Ammon's horn (tissue), 1 donor: ENCODE measurements around the gene HSD3B1.
A peak's percentile ranks its signal among the peaks of the same experiment; 100 is the strongest.

Source experiments
- DNase-seq: peaks from one replicate; pipeline ENCODE4 v3.0.0-alpha.2; 2016; ENCODE audit warnings: low spot score

HSD3B1 gene

DNA sequence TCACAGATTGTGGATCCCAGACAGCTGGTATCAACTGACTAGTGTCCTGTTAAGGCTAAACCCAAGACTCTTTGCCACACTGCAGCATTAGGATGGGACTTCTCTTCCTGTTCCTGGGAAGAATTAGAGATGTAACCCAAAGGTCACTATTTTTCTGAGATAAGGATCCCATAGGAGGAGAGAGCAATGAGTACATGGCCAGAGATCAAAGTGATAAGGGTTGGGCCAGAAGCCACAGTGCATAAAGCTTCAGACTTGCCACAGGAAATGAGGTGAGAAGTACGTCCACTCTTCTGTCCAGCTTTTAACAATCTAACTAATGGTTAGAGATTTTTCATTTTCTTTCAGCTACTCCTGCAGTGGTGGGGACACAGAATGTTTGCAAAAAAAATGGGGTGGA, at the start of gene HSD3B1:
HSD3B1 (plus strand) TSS at position 270 of the 400 bp plus-strand sequence. CDS start 267 bp downstream, outside the sequence.
- no peak for DNase-seq

DNA sequence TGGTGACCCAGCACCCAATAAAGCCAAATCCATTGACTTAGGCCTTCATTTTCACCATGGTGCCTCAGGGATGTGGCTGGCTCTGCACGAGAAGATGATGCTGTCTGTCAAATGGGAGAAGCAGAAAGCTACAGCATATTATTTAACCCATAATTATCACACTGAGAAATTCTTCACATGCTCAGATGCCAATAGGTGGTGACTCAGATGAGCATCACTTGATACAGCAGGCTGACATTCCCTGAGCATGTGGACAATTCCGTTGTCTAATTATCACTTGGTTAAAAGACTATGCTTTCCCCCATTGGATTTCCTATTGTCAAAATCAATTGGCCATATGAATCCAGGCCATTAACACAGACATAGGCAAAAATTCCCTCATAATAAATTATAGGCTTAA, 44.0 kb upstream of the HSD3B1 start:
- DNase-seq: no peak

DNA sequence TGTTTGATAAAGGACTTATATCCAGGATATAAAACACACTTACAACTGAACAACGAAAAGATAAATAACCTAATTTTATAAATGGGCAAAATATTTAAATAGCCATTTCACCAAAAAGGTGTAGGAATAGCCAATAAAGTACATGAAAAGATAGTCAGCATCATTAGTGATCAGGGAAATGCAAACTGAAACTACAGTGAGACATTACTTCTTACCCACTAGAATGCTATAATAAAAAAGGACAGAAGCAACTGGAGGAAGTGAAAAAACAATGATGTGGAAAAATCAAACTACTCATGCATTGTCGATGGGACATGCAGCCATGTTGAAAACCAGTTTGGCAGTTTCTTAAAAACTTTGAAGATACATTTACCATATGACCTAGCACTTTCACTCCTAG, 43.4 kb upstream of the HSD3B1 start:
- DNase-seq: no peak

DNA sequence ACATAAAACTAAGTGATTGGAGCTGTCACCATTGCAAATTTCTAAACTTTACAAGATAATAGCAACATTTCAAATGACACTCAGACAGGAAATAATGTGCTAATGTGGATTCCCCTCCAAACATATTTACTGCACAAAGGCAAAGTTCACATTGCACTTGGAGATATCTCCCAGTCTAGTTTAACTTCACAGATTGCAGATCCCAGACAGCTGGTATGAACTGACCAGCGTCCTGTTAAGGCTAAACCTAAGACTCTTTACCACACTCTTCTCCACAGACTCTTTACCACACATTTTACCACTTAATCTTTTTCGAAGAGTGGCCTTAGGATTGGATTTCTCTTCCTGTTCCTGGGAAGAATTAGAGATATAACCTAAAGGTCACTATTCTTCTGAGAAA, 40.6 kb upstream of the HSD3B1 start:
- DNase-seq: no peak

DNA sequence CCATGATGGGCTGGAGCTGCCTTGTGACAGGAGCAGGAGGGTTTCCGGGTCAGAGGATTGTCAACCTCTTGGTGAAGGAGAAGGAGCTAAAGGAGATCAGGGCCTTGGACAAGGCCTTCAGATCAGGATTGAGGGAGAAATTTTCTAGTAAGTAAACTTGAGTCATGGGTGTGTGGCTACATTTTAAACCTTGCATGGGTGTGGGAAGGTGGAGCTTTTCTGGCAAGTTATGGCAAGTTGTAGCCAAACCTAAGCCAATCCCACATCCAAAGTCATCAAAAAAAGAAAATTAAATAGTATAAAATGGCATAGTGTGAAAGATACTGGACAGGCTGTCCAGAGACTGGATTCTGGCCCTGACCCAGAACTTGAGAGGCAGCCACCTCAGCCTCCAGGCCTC, 39.8 kb upstream of the HSD3B1 start:
- no peak for DNase-seq

DNA sequence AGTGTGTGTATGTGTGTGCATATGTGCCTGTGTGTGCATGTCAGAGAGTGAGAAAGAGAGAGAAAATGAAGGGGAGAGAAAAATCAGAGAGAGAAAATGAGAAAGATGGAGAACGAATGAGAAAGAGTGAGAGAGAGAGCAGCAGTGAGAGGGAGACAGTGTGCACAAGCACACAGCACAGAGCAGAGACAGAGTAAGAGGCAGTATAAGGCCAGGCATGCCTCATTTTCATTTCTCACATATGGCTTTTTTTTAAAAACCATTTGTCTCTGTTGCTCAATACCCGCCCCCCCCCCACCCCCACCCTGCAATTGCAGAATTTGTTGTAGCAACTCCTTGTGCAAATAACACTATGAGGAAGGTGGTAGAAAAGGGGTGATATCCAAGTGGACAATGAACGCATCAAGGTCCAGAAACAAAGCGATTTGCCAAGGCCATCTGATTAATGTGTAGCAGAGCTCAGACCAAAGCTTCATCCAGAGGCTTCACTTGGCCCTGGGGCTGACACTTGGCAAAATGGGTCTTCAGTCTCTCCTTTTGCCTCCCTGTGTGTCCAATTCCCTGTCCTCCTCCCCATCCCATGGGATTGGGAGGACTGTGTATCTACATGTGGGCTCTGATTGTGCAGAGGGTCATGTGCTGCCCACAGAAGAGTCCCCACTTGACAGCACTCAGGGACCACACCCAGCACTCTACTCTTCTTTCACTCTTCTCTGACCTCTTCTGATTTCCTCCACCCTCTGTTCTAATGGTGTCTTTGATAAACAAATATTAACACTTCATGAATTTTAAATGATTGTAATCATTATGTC, 38.9 kb upstream of the HSD3B1 start:
- DNase-seq: peak; percentile 14

DNA sequence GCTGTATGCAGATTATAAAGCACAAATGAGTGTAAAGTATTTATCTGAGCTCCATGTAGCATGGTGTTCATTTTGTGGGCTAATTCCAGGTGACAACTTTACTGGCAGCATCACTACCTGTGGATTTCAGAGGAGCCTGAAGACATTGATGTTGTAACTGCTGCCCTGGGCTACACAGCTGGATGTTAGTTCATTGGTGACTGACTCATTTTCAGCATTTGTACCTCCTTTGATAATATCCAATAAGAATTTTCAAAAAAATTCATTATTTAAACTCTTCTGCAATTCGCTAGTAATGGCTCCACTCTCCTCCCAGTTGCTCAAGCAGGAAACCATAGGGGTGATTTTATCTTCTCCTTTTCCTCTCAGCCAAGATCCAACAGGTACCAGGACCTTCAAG, 37.3 kb upstream of the HSD3B1 start:
- DNase-seq: no peak

DNA sequence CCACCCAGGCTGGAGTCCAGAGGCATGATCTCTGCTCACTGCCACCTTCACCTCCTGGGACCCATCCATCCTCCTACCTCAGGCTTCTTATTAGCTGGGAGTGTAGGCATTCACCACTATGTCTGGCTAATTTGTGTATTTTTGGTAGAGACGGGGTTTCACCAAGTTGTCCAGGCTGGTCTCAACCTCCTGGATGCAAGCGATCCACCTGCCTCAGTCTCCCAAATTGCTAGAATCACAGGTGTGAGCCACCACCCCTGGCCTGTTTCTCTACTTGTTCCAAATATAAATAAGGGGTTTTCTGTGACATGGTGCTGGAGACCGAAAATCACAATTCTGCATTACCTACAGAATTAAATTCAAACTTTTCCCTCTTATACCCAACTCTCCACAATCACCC, 36.6 kb upstream of the HSD3B1 start:
- no peak for DNase-seq

DNA sequence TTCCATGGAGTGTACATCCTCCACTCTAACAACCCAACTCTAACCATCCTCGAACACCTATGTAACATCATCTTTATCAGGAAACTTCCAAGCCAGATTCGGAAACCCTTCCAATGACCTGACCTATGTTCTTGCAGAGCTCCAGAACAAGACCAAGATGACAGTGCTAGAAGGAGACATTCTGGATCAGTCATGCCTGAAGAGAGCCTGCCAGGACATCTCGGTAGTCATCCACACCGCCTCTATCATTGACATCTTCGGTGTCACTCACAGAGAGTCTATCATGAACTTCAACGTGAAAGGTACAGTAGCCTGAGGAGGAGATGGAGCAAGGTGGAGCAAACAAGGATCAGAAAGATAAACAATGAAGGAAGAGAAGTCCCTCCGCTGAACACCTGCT, 36.1 kb upstream of the HSD3B1 start:
- DNase-seq: no peak

DNA sequence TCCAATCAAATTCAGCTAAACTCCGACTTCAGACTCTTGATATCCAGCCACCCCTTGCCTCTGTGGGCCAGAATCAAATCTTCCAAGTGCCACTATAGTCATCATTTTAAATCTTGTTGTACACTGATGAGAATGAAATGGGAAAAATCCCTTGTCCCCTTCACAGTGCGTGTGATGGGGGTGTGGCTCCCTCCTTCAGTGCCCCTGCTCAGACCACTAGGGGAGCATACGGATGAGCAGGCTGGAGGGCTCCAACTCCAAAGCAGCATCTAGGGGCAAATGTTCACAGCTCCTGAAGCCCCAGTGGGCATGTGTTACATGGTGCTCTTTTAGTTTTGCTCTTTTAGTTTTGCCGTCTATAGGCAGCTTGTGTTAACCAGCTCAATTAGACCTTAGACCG, 35.4 kb upstream of the HSD3B1 start:
- no peak for DNase-seq

DNA sequence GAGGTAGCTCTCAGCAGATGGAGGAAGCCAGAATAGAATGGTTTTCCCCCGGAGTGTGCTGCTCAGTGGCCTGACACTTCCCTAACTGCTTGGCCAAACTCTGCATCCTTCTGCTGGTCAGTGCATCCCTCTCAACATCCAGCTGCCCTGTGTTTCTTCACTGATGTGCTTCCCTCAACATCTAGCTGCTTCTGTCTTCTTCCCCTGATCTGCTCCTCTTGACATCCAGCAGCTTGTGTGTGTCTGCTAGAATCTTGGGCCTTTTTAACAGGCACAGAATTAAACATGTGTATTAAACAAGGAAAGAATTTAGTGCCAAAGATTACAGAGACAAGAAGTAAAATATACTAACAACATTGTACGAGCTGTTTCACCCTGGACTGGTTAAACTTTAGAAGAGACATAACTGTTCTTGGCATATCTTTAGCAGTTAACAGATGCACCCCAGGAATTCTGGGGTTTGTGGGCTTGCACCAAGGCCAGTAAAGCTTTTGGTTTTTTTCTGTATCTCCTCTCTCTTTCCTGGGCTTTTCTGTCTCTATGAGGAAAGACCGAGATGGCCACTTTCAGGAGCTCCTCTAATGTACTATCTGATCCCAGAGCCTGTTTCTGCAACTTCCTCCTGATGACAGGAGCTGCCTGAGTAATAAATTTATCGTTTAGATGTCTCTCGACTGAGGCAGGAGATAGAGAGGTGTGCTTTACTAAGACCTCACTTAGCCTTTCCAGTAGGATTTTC, 34.8 kb upstream of the HSD3B1 start:
- DNase-seq: no peak

DNA sequence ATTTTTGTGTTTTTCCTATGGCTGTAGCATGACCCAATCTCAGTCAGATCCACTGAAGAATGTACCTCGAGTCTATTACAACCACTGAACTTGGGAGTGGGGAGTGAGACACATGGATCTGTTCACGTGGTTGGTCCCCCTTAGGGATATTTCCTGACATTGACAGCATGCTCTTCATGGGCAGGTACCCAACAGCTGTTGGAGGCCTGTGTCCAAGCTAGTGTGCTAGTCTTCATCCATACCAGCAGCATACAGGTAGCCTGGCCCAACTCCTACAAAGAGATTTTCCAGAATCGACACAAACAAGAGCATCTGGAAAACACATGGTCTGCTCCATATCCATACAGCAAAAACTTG, 34.2 kb upstream of the HSD3B1 start:
- no peak for DNase-seq

DNA sequence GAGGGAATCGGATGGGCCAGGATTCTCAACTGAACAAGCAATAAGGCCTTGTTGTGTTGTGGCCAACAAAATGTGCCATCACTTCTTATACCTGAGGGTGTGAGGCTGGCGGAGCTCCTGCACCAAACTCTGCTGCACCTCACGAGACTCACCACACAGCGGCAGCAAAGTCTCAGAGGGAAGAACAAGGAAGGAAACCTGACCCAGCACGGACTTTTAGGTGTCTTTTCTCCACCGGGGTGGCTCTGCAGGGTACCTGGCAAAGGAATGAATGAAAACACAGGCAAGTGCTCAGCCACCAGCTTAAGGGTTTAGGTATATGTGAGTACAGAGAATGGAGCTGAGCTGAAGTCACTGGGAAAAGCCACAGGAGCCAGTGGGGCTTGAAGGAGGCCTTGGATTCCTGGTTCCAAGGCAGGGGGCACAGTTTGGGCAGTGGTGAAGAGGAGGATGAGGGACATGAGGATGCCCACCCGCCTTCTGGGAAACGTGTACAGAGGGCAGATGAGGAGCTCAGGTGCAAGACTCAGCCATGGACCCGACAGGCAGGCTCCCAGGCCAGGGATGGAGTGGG, 31.1 kb upstream of the HSD3B1 start:
- DNase-seq: peak; percentile 62

DNA sequence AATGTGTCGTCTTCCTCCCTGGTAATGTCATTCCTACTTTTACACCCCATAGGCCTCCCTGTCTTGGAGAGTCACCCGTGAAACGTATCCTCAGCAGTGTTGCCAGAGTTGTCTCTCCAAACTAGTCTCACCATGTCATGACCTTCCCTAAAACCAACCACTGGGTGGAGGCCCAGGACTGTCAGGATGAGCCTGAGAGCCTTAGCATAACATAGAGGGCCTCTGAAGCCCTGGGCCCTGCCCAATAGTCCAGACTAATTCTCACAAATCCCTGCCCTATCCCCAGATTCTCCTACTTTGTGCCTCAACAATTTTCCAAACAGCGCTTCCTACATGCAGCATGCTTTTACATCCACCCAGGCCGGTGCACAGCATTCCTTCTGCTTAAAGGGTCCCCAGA, 29.3 kb upstream of the HSD3B1 start:
- no peak for DNase-seq

DNA sequence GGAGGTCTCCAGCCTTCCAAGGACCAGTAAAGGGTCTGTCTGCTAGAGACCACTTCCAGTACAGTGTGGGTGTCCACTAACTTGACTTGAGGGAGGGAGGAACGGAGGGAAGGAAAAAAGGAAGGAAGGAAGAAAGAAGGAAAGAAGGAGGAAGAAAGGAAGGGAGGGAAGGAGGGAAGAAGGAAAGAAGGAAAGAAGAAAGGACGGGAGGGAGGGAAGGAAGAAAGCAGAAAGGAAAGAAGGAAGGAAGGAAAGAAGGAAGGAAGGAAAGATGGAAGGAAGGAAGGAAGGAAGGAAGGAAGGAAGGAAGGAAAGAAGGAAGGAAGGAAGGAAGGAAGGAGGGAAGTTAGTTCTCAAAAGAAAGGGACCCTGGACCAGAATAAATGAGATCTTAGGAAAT, 26.8 kb upstream of the HSD3B1 start:
- DNase-seq: no peak

DNA sequence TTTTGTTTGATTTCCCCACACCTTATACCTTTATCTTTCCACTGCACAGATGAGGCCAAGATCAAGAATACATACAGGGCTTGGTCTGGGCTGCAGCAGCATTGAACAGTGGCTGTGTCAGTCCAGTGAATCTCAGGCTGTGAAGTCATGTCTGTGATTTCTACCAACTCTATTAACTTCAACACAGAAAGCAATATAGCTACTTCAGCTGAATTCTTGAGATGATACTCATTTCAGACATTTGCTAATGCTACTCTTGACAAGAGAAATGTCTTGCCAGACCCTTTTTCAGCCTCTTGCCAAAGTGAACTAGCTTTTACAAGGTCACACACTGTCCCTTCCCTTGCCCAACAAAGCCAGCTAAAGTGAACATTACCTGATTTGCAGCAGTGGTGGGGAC, 25.1 kb upstream of the HSD3B1 start:
- DNase-seq: no peak

DNA sequence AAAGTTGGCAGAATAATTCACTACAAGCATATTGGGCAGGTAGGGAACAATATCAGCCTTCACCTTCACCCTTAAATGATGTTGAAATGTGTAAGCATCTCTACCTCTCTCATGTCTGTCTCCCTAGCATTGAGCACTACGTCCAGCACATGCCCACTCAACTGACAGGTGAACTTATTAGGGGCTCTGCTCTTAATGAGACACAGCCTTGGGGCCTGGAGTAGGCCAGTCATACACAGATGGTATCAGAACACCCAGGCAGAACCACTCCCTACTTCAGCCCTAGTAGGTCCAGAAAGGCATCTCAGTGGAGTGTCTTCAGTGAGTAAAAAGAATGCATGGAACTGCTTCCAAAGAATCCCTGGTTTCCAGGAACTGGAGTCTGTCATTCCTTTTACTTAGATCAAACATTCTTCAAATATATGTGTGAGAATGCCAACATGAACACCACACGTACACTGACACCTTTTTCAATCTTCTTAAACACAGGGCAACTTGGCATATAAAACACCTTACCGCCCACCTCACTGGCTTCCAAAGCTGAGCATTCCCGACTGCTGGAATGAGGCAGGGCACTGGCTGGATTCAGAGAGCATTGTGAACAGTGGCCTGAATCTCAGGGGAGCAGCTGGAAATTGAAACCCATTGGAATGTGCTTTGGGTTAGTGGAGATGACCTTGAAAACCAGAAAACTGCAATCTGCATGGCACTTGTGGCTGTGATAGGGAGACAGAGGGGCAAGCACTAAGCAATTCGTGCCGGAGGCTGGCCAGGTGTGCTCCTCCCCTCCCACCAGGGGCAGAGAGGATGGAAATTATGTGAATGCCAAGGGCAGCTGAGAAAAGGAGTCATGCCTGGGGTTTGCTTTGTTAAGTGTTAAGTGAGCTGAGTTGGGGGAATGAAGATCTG, 24.2 kb upstream of the HSD3B1 start:
- DNase-seq: no peak

DNA sequence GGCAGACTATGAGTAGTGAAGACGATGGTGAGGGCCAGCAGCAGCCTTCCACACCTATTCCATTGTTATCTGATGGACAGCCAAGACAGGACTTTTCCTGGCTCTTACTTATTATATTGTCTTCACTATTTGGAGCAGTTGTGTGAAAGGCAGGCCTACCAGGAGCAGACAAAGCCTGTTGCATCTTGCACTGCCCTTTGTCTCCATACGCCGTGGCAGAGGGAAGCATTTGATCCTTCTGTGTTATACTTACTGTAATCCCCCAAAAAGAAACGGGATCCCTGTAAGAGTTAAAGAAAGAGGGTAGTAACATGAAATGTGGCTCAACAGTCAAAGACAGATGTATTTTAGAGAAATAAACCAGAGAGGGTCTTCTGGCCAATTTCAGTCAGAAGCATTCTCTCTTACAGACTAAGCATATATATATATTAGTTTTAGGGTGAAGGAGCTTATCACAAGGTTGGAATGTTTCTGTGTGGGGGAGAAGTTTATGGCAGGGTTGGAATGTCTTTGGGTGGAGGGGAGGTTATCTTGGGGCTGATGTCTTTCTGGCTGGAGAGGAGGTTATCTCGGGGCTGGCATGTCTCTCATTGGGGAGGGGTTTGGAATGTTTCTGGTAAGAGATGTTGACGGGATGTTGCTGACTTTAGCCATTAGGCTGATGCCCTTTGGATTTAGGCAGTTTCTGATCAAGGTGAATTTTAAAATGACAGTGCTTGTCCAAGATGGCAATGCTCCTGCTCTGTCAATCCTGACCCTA, 23.4 kb upstream of the HSD3B1 start:
- no peak for DNase-seq

DNA sequence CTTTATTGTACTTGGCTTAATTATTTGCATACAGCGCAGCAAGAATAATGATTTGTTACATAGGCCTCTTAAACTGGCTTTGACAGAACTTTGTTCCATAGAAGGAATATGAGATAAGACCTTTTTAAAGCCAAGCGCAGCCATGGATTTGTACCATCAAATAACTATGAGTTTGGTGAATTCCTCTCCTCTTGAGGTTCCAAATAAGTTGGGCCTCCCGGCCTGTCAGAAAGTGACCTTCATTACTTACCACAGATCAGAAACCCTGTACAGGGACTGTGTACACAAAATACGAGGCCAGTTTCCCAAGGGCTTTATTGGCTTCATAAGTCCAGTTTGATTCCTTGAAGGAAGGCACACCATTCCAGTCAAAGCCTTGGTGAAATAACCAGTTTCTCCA, 21.8 kb upstream of the HSD3B1 start:
- no peak for DNase-seq

DNA sequence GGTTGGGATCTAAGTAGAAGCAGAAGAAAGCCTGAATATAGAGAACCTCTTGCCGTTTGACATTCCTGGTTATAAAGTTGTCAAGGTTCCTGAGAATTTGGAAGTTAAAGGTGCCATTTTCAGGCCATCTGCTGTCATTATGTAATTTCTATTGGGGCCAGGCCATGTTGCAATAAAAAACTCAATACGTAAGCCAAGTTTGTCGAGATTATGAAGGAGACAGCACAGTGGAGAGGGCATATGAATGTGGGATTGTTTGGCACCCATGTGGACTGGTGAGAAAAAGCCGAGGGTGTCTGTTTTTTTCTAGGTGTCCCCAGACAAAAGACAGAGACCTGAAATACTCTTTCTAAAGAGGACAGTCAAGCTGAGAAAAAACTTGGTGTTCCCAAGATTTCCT, 18.8 kb upstream of the HSD3B1 start:
- DNase-seq: no peak

DNA sequence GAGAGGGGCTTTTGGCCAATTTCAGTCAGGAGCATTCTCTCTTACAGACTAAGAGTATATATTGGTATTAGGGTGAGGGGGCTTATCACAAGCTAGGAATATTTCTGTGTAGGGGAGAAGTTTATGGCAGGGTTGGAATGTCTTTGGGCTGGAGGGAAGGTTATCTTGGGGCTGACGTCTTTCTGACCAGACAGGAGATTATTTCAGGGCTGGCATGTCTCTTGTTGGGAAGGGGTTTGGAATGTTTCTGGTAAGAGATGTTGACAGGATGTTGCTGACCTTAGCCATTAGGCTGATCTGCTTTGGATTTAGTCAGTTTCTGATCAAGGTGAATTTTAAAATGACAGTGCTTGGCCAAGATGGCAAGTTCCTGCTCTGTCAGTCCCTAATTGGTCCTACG, 17.8 kb upstream of the HSD3B1 start:
- DNase-seq: no peak

DNA sequence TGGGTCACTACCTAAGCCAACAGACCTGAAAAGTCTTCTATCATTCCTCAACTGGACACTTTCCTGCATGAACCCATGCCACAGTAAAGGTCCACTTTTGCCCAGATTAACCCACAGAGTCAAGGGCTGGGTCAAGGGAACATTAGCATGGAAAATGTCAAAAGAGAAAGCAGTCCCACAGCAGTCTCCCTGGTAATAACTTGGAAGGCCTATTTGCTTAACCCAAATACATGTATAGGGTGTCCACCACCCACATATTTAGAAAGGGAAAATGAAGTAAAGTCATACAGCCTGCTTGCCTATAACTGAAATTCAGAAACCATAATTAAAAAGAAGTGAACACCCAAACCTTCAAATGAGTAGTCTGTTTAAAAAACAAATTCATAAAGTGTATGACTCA, 16.1 kb upstream of the HSD3B1 start:
- DNase-seq: no peak
